AG10803 (cell line): ENCODE data around the gene TBX10.

Source experiments
- DNase-seq: peaks from one replicate; pipeline ENCODE4 v3.0.0; 2010; ENCODE audit warnings: low read depth
- H3K4me3 ChIP-seq: 2 replicates; pipeline ENCODE4 v1.5.1; 2011; ENCODE audit warnings: mild to moderate bottlenecking, low read length, control low read depth
- CTCF ChIP-seq: conservative IDR thresholded peaks from 2 replicates; pipeline ENCODE4 v1.5.1; 2011; ENCODE audit warnings: mild to moderate bottlenecking, low read length, control low read depth, inconsistent platforms

The TBX10 gene

GRCh38 chr11:67674442-67674871 lies 34.9 kb upstream of the TBX10 start, which contains the start of gene ALDH3B2:
ALDH3B2 (minus strand) TSS chr11:67674623; CDS start chr11:67666935, 7,688 bp downstream.
- no peak for TF ChIP-seq CTCF
- no peak for DNase-seq
- no peak within 1 kb of the TSS for H3K4me3 ChIP-seq

- TF ChIP-seq CTCF = no peak
- no peak overlapping the region for H3K4me3 ChIP-seq
- no peak for DNase-seq
Observed at GRCh38 chr11:67673902-67674301, 34.3 kb upstream of the TBX10 start.

- DNase-seq = no peak
- no peak overlapping the region for H3K4me3 ChIP-seq
- TF ChIP-seq CTCF = no peak
Observed at GRCh38 chr11:67673358-67673757, 33.8 kb upstream of the TBX10 start.

GRCh38 chr11:67671211-67671520 lies 31.6 kb upstream of the TBX10 start:
- no peak for TF ChIP-seq CTCF
- H3K4me3 ChIP-seq = no peak overlapping the region
- no peak for DNase-seq

- H3K4me3 ChIP-seq = no peak overlapping the region
- TF ChIP-seq CTCF = no peak
- no peak for DNase-seq
Observed at GRCh38 chr11:67670316-67671210, 31.0 kb upstream of the TBX10 start.

GRCh38 chr11:67668192-67668551 lies 28.6 kb upstream of the TBX10 start:
- H3K4me3 ChIP-seq = no peak overlapping the region
- no peak for TF ChIP-seq CTCF
- DNase-seq = no peak

GRCh38 chr11:67667490-67668191 lies 28.1 kb upstream of the TBX10 start:
- no peak for DNase-seq
- no peak overlapping the region for H3K4me3 ChIP-seq
- TF ChIP-seq CTCF = no peak
